ENCODE data around the gene NUDT22. TPM values are rescaled to one million over a fixed set of nuclear protein-coding genes. Genes with fewer than 3 reads are reported as not detected.

The NUDT22 gene
- total and polyA plus RNA-seq, 2 experiments from 2014 or later = 33.9 to 67.0 TPM

DNA sequence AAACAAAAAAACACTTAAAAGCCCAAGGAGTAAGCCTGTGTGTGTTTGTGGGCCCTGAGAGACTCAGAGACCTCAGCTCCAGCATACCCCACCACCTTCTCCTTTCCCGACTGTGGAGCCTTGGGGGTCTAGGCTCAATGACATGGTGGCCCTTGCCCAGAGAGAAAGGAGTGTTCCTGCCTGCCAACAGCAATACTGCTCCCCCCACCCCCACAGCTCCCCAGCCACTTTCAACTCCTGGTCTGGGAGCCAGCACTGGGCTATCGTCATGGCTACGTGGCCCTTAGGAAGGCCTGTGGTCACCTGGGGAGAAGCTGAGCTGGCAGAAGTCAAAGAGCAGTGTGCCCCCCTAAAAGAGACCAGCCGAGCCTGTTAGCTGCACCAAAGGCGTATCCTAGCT, 18.0 kb downstream of the NUDT22 start (continued):
- TF ChIP-seq, protein P1, sequence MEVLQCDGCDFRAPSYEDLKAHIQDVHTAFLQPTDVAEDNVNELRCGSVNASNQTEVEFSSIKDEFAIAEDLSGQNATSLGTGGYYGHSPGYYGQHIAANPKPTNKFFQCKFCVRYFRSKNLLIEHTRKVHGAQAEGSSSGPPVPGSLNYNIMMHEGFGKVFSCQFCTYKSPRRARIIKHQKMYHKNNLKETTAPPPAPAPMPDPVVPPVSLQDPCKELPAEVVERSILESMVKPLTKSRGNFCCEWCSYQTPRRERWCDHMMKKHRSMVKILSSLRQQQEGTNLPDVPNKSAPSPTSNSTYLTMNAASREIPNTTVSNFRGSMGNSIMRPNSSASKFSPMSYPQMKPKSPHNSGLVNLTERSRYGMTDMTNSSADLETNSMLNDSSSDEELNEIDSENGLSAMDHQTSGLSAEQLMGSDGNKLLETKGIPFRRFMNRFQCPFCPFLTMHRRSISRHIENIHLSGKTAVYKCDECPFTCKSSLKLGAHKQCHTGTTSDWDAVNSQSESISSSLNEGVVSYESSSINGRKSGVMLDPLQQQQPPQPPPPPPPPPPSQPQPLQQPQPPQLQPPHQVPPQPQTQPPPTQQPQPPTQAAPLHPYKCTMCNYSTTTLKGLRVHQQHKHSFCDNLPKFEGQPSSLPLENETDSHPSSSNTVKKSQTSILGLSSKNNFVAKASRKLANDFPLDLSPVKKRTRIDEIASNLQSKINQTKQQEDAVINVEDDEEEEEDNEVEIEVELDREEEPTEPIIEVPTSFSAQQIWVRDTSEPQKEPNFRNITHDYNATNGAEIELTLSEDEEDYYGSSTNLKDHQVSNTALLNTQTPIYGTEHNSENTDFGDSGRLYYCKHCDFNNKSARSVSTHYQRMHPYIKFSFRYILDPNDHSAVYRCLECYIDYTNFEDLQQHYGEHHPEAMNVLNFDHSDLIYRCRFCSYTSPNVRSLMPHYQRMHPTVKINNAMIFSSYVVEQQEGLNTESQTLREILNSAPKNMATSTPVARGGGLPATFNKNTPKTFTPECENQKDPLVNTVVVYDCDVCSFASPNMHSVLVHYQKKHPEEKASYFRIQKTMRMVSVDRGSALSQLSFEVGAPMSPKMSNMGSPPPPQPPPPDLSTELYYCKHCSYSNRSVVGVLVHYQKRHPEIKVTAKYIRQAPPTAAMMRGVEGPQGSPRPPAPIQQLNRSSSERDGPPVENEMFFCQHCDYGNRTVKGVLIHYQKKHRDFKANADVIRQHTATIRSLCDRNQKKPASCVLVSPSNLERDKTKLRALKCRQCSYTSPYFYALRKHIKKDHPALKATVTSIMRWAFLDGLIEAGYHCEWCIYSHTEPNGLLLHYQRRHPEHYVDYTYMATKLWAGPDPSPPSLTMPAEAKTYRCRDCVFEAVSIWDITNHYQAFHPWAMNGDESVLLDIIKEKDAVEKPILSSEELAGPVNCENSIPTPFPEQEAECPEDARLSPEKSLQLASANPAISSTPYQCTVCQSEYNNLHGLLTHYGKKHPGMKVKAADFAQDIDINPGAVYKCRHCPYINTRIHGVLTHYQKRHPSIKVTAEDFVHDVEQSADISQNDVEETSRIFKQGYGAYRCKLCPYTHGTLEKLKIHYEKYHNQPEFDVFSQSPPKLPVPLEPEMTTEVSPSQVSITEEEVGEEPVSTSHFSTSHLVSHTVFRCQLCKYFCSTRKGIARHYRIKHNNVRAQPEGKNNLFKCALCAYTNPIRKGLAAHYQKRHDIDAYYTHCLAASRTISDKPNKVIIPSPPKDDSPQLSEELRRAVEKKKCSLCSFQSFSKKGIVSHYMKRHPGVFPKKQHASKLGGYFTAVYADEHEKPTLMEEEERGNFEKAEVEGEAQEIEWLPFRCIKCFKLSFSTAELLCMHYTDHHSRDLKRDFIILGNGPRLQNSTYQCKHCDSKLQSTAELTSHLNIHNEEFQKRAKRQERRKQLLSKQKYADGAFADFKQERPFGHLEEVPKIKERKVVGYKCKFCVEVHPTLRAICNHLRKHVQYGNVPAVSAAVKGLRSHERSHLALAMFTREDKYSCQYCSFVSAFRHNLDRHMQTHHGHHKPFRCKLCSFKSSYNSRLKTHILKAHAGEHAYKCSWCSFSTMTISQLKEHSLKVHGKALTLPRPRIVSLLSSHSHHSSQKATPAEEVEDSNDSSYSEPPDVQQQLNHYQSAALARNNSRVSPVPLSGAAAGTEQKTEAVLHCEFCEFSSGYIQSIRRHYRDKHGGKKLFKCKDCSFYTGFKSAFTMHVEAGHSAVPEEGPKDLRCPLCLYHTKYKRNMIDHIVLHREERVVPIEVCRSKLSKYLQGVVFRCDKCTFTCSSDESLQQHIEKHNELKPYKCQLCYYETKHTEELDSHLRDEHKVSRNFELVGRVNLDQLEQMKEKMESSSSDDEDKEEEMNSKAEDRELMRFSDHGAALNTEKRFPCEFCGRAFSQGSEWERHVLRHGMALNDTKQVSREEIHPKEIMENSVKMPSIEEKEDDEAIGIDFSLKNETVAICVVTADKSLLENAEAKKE (CRISPR knock-in tag; IDR thresholded peaks at IDR 0.05) = no peak

DNA sequence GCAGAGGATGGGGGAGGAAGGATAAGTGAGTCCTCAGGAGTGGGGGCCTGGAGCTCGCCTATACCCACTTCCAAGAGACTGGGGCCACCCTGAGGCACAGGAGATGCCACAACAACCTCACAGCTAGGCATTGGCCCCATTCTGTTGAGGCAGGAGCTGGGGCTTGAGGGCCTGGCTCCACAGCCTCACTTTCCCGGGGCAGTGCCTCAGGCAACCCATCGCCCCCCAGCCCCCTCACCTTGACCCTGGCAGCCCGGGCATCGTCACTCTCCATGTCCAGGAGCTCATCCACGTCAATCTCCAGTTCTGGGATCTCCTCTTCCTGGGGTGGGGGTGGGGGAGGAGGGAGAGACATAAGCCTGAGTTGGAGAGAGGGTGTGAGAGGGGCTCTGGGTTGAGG, 18.9 kb downstream of the NUDT22 start:
- Histone ChIP-seq H3K36me3 (ENCODE audit: insufficient read depth) (no peaks in the 10 kb centered on the region), H3K4me2 (peak overlapping the region; percentile 93), H2AFZ (no peak overlapping the region), H3K27me3 (ENCODE audit: insufficient read depth) (no peaks in the 10 kb centered on the region), H3F3A (replicated peaks; ENCODE audit: low read depth) (peaks cover 49% of the 10 kb centered on the region), H3K4me3 (peak overlapping the region; percentile 99), H4K20me1 (replicated peaks; ENCODE audit: insufficient read depth) (no peaks in the 10 kb centered on the region; the same call in 1 of the 2 replicates), H3K79me2 (replicated peaks; ENCODE audit: insufficient read depth) (peaks cover 26% of the 10 kb centered on the region), H3K4me1 (ENCODE audit: insufficient read depth) (peaks cover 40% of the 10 kb centered on the region), H3K27ac (ENCODE audit: low read depth) (no peak overlapping the region), H3K9me2 (ENCODE audit: insufficient read depth) (no peaks in the 10 kb centered on the region)
- H3K36me3 Mint-ChIP-seq (ENCODE audit: low read depth) = peaks cover 17% of the 10 kb centered on the region
- no peak for ATAC-seq
- no peaks in the 10 kb centered on the region for H3K9me3 Mint-ChIP-seq
- H3K27me3 Mint-ChIP-seq (ENCODE audit: insufficient read depth, low read depth, poor library complexity) = peaks cover 43% of the 10 kb centered on the region
- TF ChIP-seq POLR2AphosphoS5 (IDR thresholded peaks at IDR 0.05; ENCODE audit: low read depth) = peak; percentile 42; the same call in 1 of the 2 replicates
- TF ChIP-seq, protein P2, sequence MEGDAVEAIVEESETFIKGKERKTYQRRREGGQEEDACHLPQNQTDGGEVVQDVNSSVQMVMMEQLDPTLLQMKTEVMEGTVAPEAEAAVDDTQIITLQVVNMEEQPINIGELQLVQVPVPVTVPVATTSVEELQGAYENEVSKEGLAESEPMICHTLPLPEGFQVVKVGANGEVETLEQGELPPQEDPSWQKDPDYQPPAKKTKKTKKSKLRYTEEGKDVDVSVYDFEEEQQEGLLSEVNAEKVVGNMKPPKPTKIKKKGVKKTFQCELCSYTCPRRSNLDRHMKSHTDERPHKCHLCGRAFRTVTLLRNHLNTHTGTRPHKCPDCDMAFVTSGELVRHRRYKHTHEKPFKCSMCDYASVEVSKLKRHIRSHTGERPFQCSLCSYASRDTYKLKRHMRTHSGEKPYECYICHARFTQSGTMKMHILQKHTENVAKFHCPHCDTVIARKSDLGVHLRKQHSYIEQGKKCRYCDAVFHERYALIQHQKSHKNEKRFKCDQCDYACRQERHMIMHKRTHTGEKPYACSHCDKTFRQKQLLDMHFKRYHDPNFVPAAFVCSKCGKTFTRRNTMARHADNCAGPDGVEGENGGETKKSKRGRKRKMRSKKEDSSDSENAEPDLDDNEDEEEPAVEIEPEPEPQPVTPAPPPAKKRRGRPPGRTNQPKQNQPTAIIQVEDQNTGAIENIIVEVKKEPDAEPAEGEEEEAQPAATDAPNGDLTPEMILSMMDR (conservative IDR thresholded peaks at IDR 0.05; ENCODE audit: low read depth in 2 of 2) = no peak
- no peak overlapping the region for H3K27ac Mint-ChIP-seq
- peak overlapping the region; percentile 87 for H3K4me3 Mint-ChIP-seq
- H3K4me1 Mint-ChIP-seq = peaks cover 47% of the 10 kb centered on the region
- no peak for DNase-seq (ENCODE audit: low spot score)

All from GM23338 (cell line).